Gastrocnemius medialis (tissue), 4 donors: ENCODE results near the gene NCF4. TPM values are rescaled to one million over a fixed set of nuclear protein-coding genes. Genes with fewer than 3 reads are reported as not detected.

ENCODE experiments used
- ATAC-seq, 2 donors: fragments of 150-250 bp; one replicate each; pipeline ENCODE4 v1.9.1; 2016
- DNase-seq, 2 donors: peaks; one replicate each; pipeline ENCODE4 v3.0.0-alpha.2; 2019
- H3K27ac ChIP-seq, 4 donors: fragments of 200-600 bp; sonication (generic); 1 replicate in 1 of 4; 2 replicates in 3 of 4; pipeline ENCODE4 v1.5.1; 2016 to 2018; ENCODE audit warnings: mild to moderate bottlenecking in 2 of 4, moderate library complexity in 1 of 4
- H3K27me3 ChIP-seq, 3 donors: fragments of 200-600 bp; sonication (generic) in 2 of 3; 1 replicate in 1 of 3; 2 replicates in 2 of 3; pipeline versions ENCODE4 v1.5.1 to v1.6.0; 2016 to 2019; ENCODE audit warnings: mild to moderate bottlenecking in 1 of 3, moderate library complexity in 1 of 3
- H3K36me3 ChIP-seq, 2 donors: fragments of 200-600 bp; sonication (generic) in 1 of 2; one replicate each; pipeline ENCODE4 v1.5.1; 2017 to 2018
- H3K4me1 ChIP-seq, 2 donors: fragments of 200-600 bp; sonication (generic) in 1 of 2; one replicate each; pipeline ENCODE4 v1.5.1; 2016 to 2017; ENCODE audit warnings: mild to moderate bottlenecking in 2 of 2
- H3K4me3 ChIP-seq, 4 donors: fragments of 200-600 bp; sonication (generic) in 3 of 4; 1 replicate in 1 of 4; 2 replicates in 3 of 4; pipeline ENCODE4 v1.5.1; 2016 to 2019; ENCODE audit warnings: mild to moderate bottlenecking in 2 of 4
- H3K9me3 ChIP-seq, 3 donors: fragments of 200-600 bp; sonication (generic) in 2 of 3; 1 replicate in 1 of 3; 2 replicates in 2 of 3; pipeline ENCODE4 v1.5.1; 2016 to 2019
- CTCF ChIP-seq, 5 experiments: fragments of 450-650 bp in 3 of 5; fragments of 200-600 bp in 2 of 5; sonication (generic) in 2 of 5; IDR thresholded peaks in 4 of 5; conservative IDR thresholded peaks in 1 of 5; 1 replicate in 4 of 5; 2 replicates in 1 of 5; pipeline ENCODE4 v1.5.1; 2016 to 2019; ENCODE audit warnings: antibody characterized with exemption in 5 of 5, mild to moderate bottlenecking in 3 of 5, moderate library complexity in 3 of 5
- POLR2A ChIP-seq, 2 donors: fragments of 450-650 bp; IDR thresholded peaks; one replicate each; pipeline ENCODE4 v1.6.1; 2017; ENCODE audit warnings: antibody characterized with exemption in 2 of 2, mild to moderate bottlenecking in 2 of 2, moderate library complexity in 2 of 2
- in situ Hi-C, 4 donors: fragments of 200-750 bp; cut with MboI; loops; one replicate each; pipeline versions ENCODE4 v1.15.0 to v1.8.0; 2017; ENCODE audit warnings: low sequenced_read_pairs in 4 of 4
- intact Hi-C: fragments of 100-400 bp; cut with DNase I; formaldehyde crosslinking; loops from one replicate; pipeline ENCODE4 v1.15.1; 2023; ENCODE audit warnings: low total_unique reads
- total RNA-seq, 4 donors: library from RNA; depleted of rRNA; stranded (reverse); fragments of >200 nt; gene quantifications; one replicate each; pipeline versions ENCODE4 v1.1.0 to v1.2.3, GENCODE V29; 2016

NCF4 gene
- total RNA-seq, 4 donors from 2014 or later, result 1.8 to 5.5 (median 2.9) TPM

GRCh38 chr22:36926309-36926708 lies 65.5 kb downstream of the NCF4 start:
- intact Hi-C loops, result no loop called here

GRCh38 chr22:36926721-36927435 lies 66.1 kb downstream of the NCF4 start:
- TF ChIP-seq POLR2A (IDR thresholded peaks at IDR 0.05) (no peak), CTCF (IDR thresholded peaks at IDR 0.05 in 4 of 5, conservative IDR thresholded peaks at IDR 0.05 in 1 of 5) (no peak)
- Histone ChIP-seq H3K27me3 (peaks cover 10 to 20% (median 20%) of the 10 kb centered on the region in 3 donors), H3K27ac (no peak overlapping the region), H3K36me3 (no peaks in the 10 kb centered on the region), H3K9me3 (no peaks in the 10 kb centered on the region), H3K4me1 (no peaks in the 10 kb centered on the region), H3K4me3 (no peak overlapping the region)
- ATAC-seq, result no peak
- in situ Hi-C loops (no loop called here), intact Hi-C loops (no loop called here)
- DNase-seq, result no peak

More at GRCh38 chr22:36926309-36926708, 65.5 kb downstream of the NCF4 start:
- DNase-seq (no peak), ATAC-seq (no peak)
- no peaks in the 10 kb centered on the region for H3K36me3 ChIP-seq
- no peak overlapping the region for H3K27ac ChIP-seq
- H3K27me3 ChIP-seq, result peaks cover 10 to 25% (median 20%) of the 10 kb centered on the region in 3 donors
- H3K4me3 ChIP-seq, result no peak overlapping the region
- in situ Hi-C loops, result no loop called here
- H3K4me1 ChIP-seq, result no peaks in the 10 kb centered on the region
- no peaks in the 10 kb centered on the region for H3K9me3 ChIP-seq
- TF ChIP-seq POLR2A (IDR thresholded peaks at IDR 0.05) (no peak), CTCF (IDR thresholded peaks at IDR 0.05 in 4 of 5, conservative IDR thresholded peaks at IDR 0.05 in 1 of 5) (no peak)

Other genes with a start within 250 kb of the NCF4 start
- not detected for gene CACNG2, start 157.3 kb upstream of the NCF4 start, total RNA-seq
- gene IFT27, start 84.9 kb upstream of the NCF4 start, total RNA-seq, result 1 to 10 TPM; 2.4 to 8.3 (median 6.7) TPM
- 1 to 10 TPM in 2 of 4 donors, not detected in 2; 1.2 to 4.1 TPM for gene PVALB, start 44.0 kb upstream of the NCF4 start, total RNA-seq
- gene CSF2RB, start 52.6 kb downstream of the NCF4 start, total RNA-seq, result 1 to 10 TPM; 1.2 to 2.0 (median 1.6) TPM
- 10 to 100 TPM; 42.2 to 66.5 (median 51.9) TPM for gene TST, start 158.4 kb downstream of the NCF4 start, total RNA-seq
- 100 to 1,000 TPM; 131 to 161 (median 146) TPM for gene MPST, start 158.7 kb downstream of the NCF4 start, total RNA-seq
- gene KCTD17, start 190.7 kb downstream of the NCF4 start, total RNA-seq, result 1 to 10 TPM; 1.8 to 3.3 (median 2.6) TPM
- gene TMPRSS6, start 248.7 kb downstream of the NCF4 start, total RNA-seq, result under 1 TPM in 2 of 4 donors, not detected in 2; 0.10 to 0.18 TPM